ENCODE measurements around the gene MYO15B. TPM values are rescaled to one million over a fixed set of nuclear protein-coding genes. Genes with fewer than 3 reads are reported as not detected.

MYO15B gene
- total and polyA plus RNA-seq, 2 of the 13 experiments (the other 11 are each of a cell fraction or from before 2014, with no cell fraction given), result 2.8 to 8.1 TPM

- no peak for TF ChIP-seq NFIC (IDR thresholded peaks at IDR 0.05; ENCODE audit: low read length)
- TF ChIP-seq POLR2AphosphoS5 (IDR thresholded peaks at IDR 0.05; ENCODE audit: low read depth, low read length), result no peak
- TF ChIP-seq MTA3 (CRISPR knock-in tag; IDR thresholded peaks at IDR 0.05), result no peak
- no peak for TF ChIP-seq MEF2D (CRISPR knock-in tag; IDR thresholded peaks at IDR 0.05)
Observed at GRCh38 chr17:75566416-75566815, 21.2 kb upstream of the MYO15B start (continued).

DNA sequence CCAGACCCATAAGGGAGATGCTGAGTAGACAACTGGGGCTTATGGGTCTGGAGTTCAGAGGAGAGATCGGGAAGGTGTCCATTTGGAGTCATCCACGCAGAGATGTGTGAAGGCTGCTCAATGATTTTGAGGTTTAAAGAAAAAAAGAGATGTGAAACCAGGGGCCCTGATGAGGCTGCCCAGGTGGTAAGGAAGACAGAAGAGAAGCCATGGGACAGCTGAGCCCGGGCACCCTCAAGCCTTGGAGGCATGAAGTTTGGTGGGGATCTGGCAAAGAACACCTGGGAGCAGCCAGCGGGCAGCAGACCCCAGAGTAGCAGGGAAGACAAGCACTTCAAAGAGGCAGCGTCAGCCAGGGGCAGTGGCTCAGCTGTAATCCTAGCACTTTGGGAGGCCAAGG is 20.8 kb upstream of the MYO15B start:
- Histone ChIP-seq H3K9me3 (ENCODE audit: low read length) (no peaks in the 10 kb centered on the region), H4K20me1 (ENCODE audit: insufficient read depth, low read length) (no peaks in the 10 kb centered on the region), H3K27ac (ENCODE audit: extremely low read length, insufficient read depth, low read length) (no peak overlapping the region), H3K4me1 (ENCODE audit: insufficient read depth, low read length) (peaks cover 7% of the 10 kb centered on the region), H3K36me3 (replicated peaks in 1 of 2; ENCODE audit: control insufficient read depth in 1 of 2, insufficient read depth in 2 of 2, low read length in 2 of 2) (peaks cover 41 to 54% of the 10 kb centered on the region in 2 experiments), H3K9ac (ENCODE audit: insufficient read depth, low read depth, low read length) (no peak overlapping the region), H3K4me3 (replicated peaks in 1 of 3; ENCODE audit: insufficient read depth in 1 of 3, low read depth in 2 of 3, low read length in 3 of 3) (no peak overlapping the region), H2AFZ (ENCODE audit: low read length) (no peak overlapping the region), H3K4me2 (ENCODE audit: low read depth, low read length) (no peak overlapping the region), H3K27me3 (ENCODE audit: control insufficient read depth in 1 of 2, insufficient read depth in 2 of 2, low read length in 2 of 2) (no peaks in the 10 kb centered on the region), H3K79me2 (ENCODE audit: insufficient read depth, low read length) (no peaks in the 10 kb centered on the region)
- TF ChIP-seq ZNF558 (CRISPR knock-in tag; IDR thresholded peaks at IDR 0.05; ENCODE audit: borderline replicate concordance) (no peak), CBX1 (IDR thresholded peaks at IDR 0.05; ENCODE audit: low read depth) (no peak)
- ATAC-seq (no peak), DNase-seq (ENCODE audit: low spot score) (no peak), FAIRE-seq (no peak)
- ChIA-PET POLR2A (no interaction called here), CTCF (ENCODE audit: low intra/inter-chr PET ratio, low total read pairs) (no interaction called here)
- WGBS (ENCODE audit: low lambda C conversion rate), result 97% methylated on average over 5 of the region's 5 CpGs
- no TSS peak for BruUV-seq (replicated peaks)
- intact Hi-C loops (cut with micrococcal nuclease; ENCODE audit: unreplicated experiment), result no loop called here
- in situ Hi-C loops (cut with HindIII; ENCODE audit: extremely low pct_ligation_motif_present, low pct_unique_long_range_greater_than_20kb), result no loop called here

DNA sequence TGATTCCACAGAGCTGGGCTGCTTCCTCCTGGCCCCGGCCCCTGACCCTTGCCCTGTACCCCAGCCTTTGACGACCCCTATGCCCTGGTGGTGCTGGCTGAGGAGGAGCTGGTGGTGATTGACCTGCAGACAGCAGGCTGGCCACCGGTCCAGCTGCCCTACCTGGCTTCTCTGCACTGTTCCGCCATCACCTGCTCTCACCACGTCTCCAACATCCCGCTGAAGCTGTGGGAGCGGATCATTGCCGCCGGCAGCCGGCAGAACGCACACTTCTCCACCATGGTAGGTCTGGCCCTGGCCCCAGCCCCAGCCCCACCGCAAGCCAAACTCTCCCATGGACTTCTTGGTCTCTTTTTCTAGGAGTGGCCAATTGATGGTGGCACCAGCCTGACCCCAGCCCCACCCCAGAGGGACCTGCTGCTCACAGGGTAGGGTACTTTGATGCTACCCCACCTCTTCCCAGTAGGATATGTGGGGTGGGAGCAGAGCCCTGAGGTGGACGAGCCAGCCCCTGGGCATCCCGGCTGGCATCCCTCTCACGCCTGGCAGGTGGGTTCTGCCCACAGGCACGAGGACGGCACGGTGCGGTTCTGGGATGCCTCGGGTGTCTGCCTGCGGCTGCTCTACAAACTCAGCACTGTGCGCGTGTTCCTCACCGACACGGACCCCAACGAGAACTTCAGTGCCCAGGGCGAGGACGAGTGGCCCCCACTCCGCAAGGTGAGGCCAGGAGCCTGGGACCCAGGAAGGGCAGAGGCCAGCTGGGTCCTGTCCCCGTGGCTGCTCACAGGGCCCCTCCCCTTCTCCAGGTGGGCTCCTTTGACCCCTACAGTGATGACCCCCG is 19.0 kb upstream of the MYO15B start:
- no peak overlapping the region for H3K4me2 ChIP-seq (ENCODE audit: low read depth, low read length)
- BruUV-seq (replicated peaks), result no TSS peak
- DNase-seq (ENCODE audit: low spot score) (no peak), FAIRE-seq (no peak), ATAC-seq (no peak)
- peaks cover 40 to 43% of the 10 kb centered on the region in 2 experiments; a peak in 4 of 5 replicates for H3K36me3 ChIP-seq (replicated peaks in 1 of 2; ENCODE audit: control insufficient read depth in 1 of 2, insufficient read depth in 2 of 2, low read length in 2 of 2)
- H3K9me3 ChIP-seq (ENCODE audit: low read length), result no peaks in the 10 kb centered on the region
- CTCF ChIA-PET (ENCODE audit: low intra/inter-chr PET ratio, low total read pairs), result no interaction called here
- POLR2A ChIA-PET, result interaction anchor here (0.8 to 1.8 kb wide), 2 partner anchors 9 to 12 kb away, joined by 3 to 6 read pairs; no protein-coding TSS in a partner anchor
- in situ Hi-C loops (cut with HindIII; ENCODE audit: extremely low pct_ligation_motif_present, low pct_unique_long_range_greater_than_20kb) (no loop called here), intact Hi-C loops (cut with micrococcal nuclease; ENCODE audit: unreplicated experiment) (no loop called here)
- TF ChIP-seq ZNF709 (CRISPR knock-in tag; IDR thresholded peaks at IDR 0.05) (0 out of 2 replicates have a peak, but pooled peaks have one; percentile 32), HNRNPL (IDR thresholded peaks at IDR 0.05; ENCODE audit: low read depth, low read length) (0 out of 2 replicates have a peak, but pooled peaks have one; percentile 22), PHF21A (CRISPR knock-in tag; IDR thresholded peaks at IDR 0.05) (no peak), SMAD9 (CRISPR knock-in tag; IDR thresholded peaks at IDR 0.05) (no peak), AGO2 (optimal IDR thresholded peaks at IDR 0.05; ENCODE audit: low read depth, low read length) (peak; percentile 75), YEATS2 (CRISPR knock-in tag; IDR thresholded peaks at IDR 0.05; ENCODE audit: borderline replicate concordance) (no peak), SRSF9 (IDR thresholded peaks at IDR 0.05; ENCODE audit: borderline replicate concordance, insufficient read depth, low read depth, low read length, poor library complexity, severe bottlenecking) (no peak), MAFK (conservative IDR thresholded peaks at IDR 0.05 in 1 of 2, IDR thresholded peaks at IDR 0.05 in 1 of 2; ENCODE audit: low read length in 2 of 2) (no peak)
- no peak overlapping the region for H3K27ac ChIP-seq (ENCODE audit: extremely low read length, insufficient read depth, low read length)
- no peaks in the 10 kb centered on the region for H3K4me1 ChIP-seq (ENCODE audit: insufficient read depth, low read length)
- no peak overlapping the region for H2AFZ ChIP-seq (ENCODE audit: low read length)
- H3K4me3 ChIP-seq (replicated peaks in 1 of 3; ENCODE audit: insufficient read depth in 1 of 3, low read depth in 2 of 3, low read length in 3 of 3), result no peak overlapping the region
- 97% methylated on average over 24 of the region's 31 CpGs for WGBS (ENCODE audit: low lambda C conversion rate)
- H3K27me3 ChIP-seq (ENCODE audit: control insufficient read depth in 1 of 2, insufficient read depth in 2 of 2, low read length in 2 of 2), result no peaks in the 10 kb centered on the region
- no peak overlapping the region for H3K9ac ChIP-seq (ENCODE audit: insufficient read depth, low read depth, low read length)
- no peaks in the 10 kb centered on the region for H4K20me1 ChIP-seq (ENCODE audit: insufficient read depth, low read length)
- no peaks in the 10 kb centered on the region for H3K79me2 ChIP-seq (ENCODE audit: insufficient read depth, low read length)

All from HepG2 (cell line).